Pancreas (tissue), 10 donors: ENCODE measurements around the gene NUMA1. TPM values are rescaled to one million over a fixed set of nuclear protein-coding genes. Genes with fewer than 3 reads are reported as not detected.
A peak's percentile ranks its signal among the peaks of the same experiment; 100 is the strongest.

Experiments used
- ATAC-seq, 4 donors: fragments of 200-7000 bp; cut with Tn5 transposase; one replicate each; pipeline versions ENCODE4 v1.8.0 to v1.9.1; 2020; ENCODE audit warnings: mild to moderate bottlenecking in 4 of 4, moderate library complexity in 4 of 4
- DNase-seq, 6 donors: peaks; one replicate each; pipeline ENCODE4 v3.0.0-alpha.2; 2020
- FAIRE-seq: peaks from 2 replicates; lab custom pipeline; 2012; peaks lifted over from hg19 to GRCh38; lab: Jason Lieb, UNC
- H3K27ac ChIP-seq, 4 donors: fragments of 200-600 bp; sonication (generic); 1 replicate in 3 of 4; 2 replicates in 1 of 4; pipeline versions ENCODE4 v1.5.0 to v1.8.0; 2020
- H3K27me3 ChIP-seq, 4 donors: fragments of 200-600 bp; one replicate each; pipeline ENCODE4 v1.8.0; 2021
- H3K36me3 ChIP-seq, 3 donors: fragments of 200-600 bp; sonication (generic) in 1 of 3; one replicate each; pipeline versions ENCODE4 v1.5.0 to v1.8.0; 2020 to 2021
- H3K4me1 ChIP-seq, 3 donors: fragments of 200-600 bp; one replicate each; pipeline ENCODE4 v1.8.0; 2021
- H3K4me3 ChIP-seq, 4 donors: fragments of 200-600 bp; sonication (generic) in 2 of 4; one replicate each; pipeline versions ENCODE4 v1.5.0 to v1.8.0; 2020 to 2021
- H3K9me3 ChIP-seq, 4 donors: fragments of 200-600 bp; one replicate each; pipeline ENCODE4 v1.8.0; 2021
- WGBS, 2 donors: extraction: QIAGEN DNeasy Blood & Tissue Kit; methylation state at CpG; one replicate each; pipeline ENCODE4 v1.1.7; 2013; 5-methylcytosine and 5-hydroxymethylcytosine counted together
- intact Hi-C, 3 donors: fragments of 100-400 bp; cut with DNase I; formaldehyde crosslinking; loops; one replicate each; pipeline versions ENCODE4 v1.11.1 to v1.14.2; 2022
- polyA plus RNA-seq, 2 donors: library from polyadenylated mRNA; stranded (reverse); fragments of 200-250 nt; gene quantifications; one replicate each; pipeline ENCODE4 v1.2.3, GENCODE V29; 2013
- total RNA-seq, 6 donors: library from RNA; stranded (reverse); fragmentation: NEBNext Ultra II Directional in 4 of 6; extraction: Animal tissue kit (Norgen Biotek cat#: 25700) in 4 of 6; gene quantifications; one replicate each; pipeline versions ENCODE4 v1.2.1 to v1.2.4, GENCODE V29; 2021 to 2023
- TF ChIP-seq, protein P1 (sequence below), 4 donors: fragments of 200-600 bp; sonication (generic) in 3 of 4; IDR thresholded peaks; one replicate each; pipeline versions ENCODE4 v1.5.0 to v1.8.0; 2021; ENCODE audit warnings: antibody characterized with exemption in 4 of 4
- donor health status: healthy with polysubstance abuse.
- donor health status: DM: no; HTN: no; CAD: no; lungs with moderate emphysema.
- donor health status: DM: no; HTN: no; CAD: no.
- donor health status: control.
- donor health status: control.
- donor health status: Bipolar disorder and iron deficiency.
- donor health status: DM: yes; HTN: yes; CAD: no.
- donor health status: DM: no; HTN: no; CAD: no.
- donor health status: DM: no; HTN: no; CAD: no.
- donor health status: DM: yes; HTN: yes; CAD: no.

The NUMA1 gene
- total and polyA plus RNA-seq, 8 donors, result 68.8 to 216 (median 99.4) TPM

DNA sequence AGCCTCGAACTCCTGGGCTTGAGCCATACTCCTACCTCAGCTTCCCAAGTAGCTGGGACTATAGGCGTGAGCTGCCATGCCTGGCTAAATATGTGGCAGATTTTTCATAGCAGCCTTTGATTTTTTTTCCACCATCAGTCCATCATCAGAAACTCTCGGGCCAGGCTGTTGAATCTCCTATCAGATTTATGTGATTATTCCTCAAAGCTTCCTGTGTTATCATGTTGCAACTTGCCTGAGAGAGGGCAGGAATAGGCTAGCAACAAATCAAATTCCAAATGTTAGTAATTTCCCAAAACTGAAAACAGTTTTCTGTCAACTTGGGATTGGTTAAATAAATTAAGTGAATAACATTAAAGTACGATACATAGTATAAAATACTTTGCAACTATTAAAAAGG lies 3.7 kb upstream of the NUMA1 start:
- H3K27ac ChIP-seq, result no peak overlapping the region
- TF ChIP-seq, protein P1, sequence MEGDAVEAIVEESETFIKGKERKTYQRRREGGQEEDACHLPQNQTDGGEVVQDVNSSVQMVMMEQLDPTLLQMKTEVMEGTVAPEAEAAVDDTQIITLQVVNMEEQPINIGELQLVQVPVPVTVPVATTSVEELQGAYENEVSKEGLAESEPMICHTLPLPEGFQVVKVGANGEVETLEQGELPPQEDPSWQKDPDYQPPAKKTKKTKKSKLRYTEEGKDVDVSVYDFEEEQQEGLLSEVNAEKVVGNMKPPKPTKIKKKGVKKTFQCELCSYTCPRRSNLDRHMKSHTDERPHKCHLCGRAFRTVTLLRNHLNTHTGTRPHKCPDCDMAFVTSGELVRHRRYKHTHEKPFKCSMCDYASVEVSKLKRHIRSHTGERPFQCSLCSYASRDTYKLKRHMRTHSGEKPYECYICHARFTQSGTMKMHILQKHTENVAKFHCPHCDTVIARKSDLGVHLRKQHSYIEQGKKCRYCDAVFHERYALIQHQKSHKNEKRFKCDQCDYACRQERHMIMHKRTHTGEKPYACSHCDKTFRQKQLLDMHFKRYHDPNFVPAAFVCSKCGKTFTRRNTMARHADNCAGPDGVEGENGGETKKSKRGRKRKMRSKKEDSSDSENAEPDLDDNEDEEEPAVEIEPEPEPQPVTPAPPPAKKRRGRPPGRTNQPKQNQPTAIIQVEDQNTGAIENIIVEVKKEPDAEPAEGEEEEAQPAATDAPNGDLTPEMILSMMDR (IDR thresholded peaks at IDR 0.05), result no peak
- no peak overlapping the region for H3K4me3 ChIP-seq
- H3K4me1 ChIP-seq, result peaks cover 0 to 10% (median 5%) of the 10 kb centered on the region in 3 donors
- no peaks in the 10 kb centered on the region for H3K27me3 ChIP-seq
- ATAC-seq (no peak), FAIRE-seq (no peak), DNase-seq (no peak)
- peaks cover 0 to 6% (median 0%) of the 10 kb centered on the region in 3 donors for H3K36me3 ChIP-seq
- intact Hi-C loops, result loop anchor here in 1 of 3 donors (10.0 kb wide), 1 partner anchor 59 kb away; no protein-coding TSS in a partner anchor
- 78 to 90% methylated on average over 4 of the region's 4 CpGs for WGBS, 2 donors
- H3K9me3 ChIP-seq, result no peaks in the 10 kb centered on the region

DNA sequence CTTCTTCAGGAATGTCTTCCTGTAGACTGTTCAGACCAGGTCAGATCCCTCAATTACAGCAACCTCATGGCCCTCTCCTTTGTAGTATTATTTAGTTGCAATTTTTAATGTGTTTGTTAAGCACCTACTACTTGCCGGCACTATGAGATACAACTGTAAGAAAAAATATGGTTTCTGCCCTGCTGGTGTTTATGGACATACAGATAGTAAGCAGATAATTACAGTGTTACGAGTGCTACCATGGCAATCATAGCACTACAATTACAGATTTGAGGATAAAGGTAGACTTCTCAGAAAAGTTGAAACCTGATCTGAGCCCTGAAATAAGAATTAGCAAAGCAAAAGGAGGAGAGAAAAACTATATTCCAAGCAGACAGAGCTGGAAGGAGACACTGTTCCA lies 3.1 kb upstream of the NUMA1 start:
- DNase-seq (no peak), ATAC-seq (no peak), FAIRE-seq (no peak)
- Histone ChIP-seq H3K27ac (no peak overlapping the region), H3K36me3 (peaks cover 0 to 6% (median 0%) of the 10 kb centered on the region in 3 donors), H3K9me3 (no peaks in the 10 kb centered on the region), H3K27me3 (no peaks in the 10 kb centered on the region), H3K4me1 (peaks cover 0 to 10% (median 5%) of the 10 kb centered on the region in 3 donors), H3K4me3 (no peak overlapping the region)
- WGBS, 2 donors, result 65 to 71% methylated on average over 2 of the region's 2 CpGs
- TF ChIP-seq, protein P1 (IDR thresholded peaks at IDR 0.05), result no peak
- intact Hi-C loops, result loop anchor here in 1 of 3 donors (10.0 kb wide), 1 partner anchor 59 kb away; no protein-coding TSS in a partner anchor

DNA sequence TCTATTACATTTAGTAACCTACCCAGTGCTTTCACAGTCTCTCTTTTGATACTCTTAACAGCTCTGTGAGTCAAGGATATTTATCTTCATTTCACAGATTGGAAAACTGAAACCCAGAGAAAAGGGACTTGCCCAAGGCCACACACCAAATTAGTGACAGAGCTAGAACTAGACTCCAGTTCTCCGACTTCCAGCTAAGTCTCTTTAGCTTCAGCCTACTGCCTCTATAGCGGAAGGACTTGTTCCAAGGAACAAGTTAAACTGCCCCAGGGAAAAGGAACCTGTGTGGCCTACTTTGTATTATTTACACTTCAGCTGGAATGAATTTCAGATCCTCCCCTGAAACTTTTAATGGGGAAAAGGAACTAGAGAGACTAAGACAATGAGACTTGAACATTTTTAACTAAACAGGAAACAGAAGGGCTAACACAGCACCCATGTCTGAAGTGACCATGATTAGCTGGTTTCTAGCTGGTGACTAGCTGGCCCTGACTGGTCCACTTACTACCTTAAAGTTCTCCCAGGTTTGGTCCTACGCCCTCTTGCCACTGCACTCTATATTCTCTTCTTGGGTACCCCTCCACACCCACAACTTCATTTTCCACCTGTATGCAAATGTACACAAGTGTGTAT lies 1.6 kb upstream of the NUMA1 start:
- FAIRE-seq (no peak), ATAC-seq (no peak), DNase-seq (no peak)
- Histone ChIP-seq H3K27ac (peak overlapping the region in 2 of 4 donors; percentile 12 to 90), H3K36me3 (no peaks in the 10 kb centered on the region), H3K27me3 (no peaks in the 10 kb centered on the region), H3K9me3 (no peaks in the 10 kb centered on the region), H3K4me3 (no peak overlapping the region), H3K4me1 (peaks cover 0 to 10% (median 5%) of the 10 kb centered on the region in 3 donors)
- intact Hi-C loops, result loop anchor here in 1 of 3 donors (10.0 kb wide), 1 partner anchor 57 kb away; no protein-coding TSS in a partner anchor
- TF ChIP-seq, protein P1 (IDR thresholded peaks at IDR 0.05), result no peak
- WGBS, 2 donors, result 74 to 82% methylated on average over 3 of the region's 3 CpGs

DNA sequence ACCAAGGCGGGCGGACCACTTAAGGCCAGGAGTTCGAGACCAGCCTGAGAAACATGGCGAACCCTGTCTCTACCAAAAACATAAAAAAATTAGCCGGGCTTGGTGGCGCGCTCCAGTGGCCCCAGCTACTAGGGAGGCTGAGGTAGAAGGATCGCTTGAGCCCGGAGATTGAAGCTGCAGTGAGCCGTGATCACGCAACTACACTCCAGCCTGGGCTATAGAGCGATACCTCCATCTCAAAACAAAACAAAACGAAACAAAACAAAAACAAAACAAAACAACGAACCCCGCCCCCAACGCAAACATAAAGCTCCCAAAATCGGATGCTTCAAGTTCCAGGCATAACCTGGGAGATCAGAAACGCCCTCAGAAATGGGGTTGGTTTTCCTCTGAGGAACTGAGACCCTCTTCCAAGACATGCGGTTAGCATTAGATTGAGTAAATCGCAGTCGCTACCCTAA lies 872 bp upstream of the NUMA1 start:
- intact Hi-C loops, result loop anchor here in 1 of 3 donors (10.0 kb wide), 1 partner anchor 56 kb away; no protein-coding TSS in a partner anchor
- H3K9me3 ChIP-seq, result no peaks in the 10 kb centered on the region
- ATAC-seq (no peak), FAIRE-seq (no peak), DNase-seq (no peak)
- no peaks in the 10 kb centered on the region for H3K27me3 ChIP-seq
- H3K36me3 ChIP-seq, result no peaks in the 10 kb centered on the region
- H3K27ac ChIP-seq, result peak overlapping the region; percentile 77 to 90 (median 84)
- H3K4me3 ChIP-seq, result peak overlapping the region; percentile 31 to 85 (median 62)
- TF ChIP-seq, protein P1 (IDR thresholded peaks at IDR 0.05), result no peak
- 61 to 67% methylated on average over 21 of the region's 21 CpGs for WGBS, 2 donors
- peaks cover 0 to 10% (median 5%) of the 10 kb centered on the region in 3 donors for H3K4me1 ChIP-seq
